ENCODE results near the gene ARL16. TPM values are rescaled to one million over a fixed set of nuclear protein-coding genes. Genes with fewer than 3 reads are reported as not detected.

The ARL16 gene
- total and polyA plus RNA-seq, 4 donors: 7.9 to 24.3 (median 11.3) TPM

- Histone ChIP-seq H3K9ac (ENCODE audit: low read depth in 1 of 2, low read length in 2 of 2) (peak overlapping the region; percentile 48 to 78), H3K4me1 (ENCODE audit: control insufficient read depth in 4 of 4, insufficient read depth in 4 of 4, low read length in 3 of 4) (peaks cover 7 to 41% (median 30%) of the 10 kb centered on the region in 4 donors), H3K27me3 (ENCODE audit: control insufficient read depth in 4 of 4, insufficient read depth in 4 of 4, low read length in 3 of 4) (no peaks in the 10 kb centered on the region), H3K4me3 (ENCODE audit: low read depth in 1 of 3, low read length in 3 of 3) (peak overlapping the region; percentile 56 to 96 (median 89)), H3K36me3 (ENCODE audit: control insufficient read depth in 4 of 4, insufficient read depth in 3 of 4, low read depth in 1 of 4, low read length in 3 of 4) (peaks cover 11 to 40% (median 13%) of the 10 kb centered on the region in 4 donors), H3K9me3 (ENCODE audit: control insufficient read depth in 4 of 4, low read length in 3 of 4) (no peaks in the 10 kb centered on the region), H3K27ac (ENCODE audit: low read depth in 1 of 2, low read length in 2 of 2) (peak overlapping the region; percentile 85 to 95)
- WGBS: 12% methylated on average over 27 of the region's 27 CpGs
- DNase-seq (ENCODE audit: low spot score): no peak
- TF ChIP-seq REST (IDR thresholded peaks at IDR 0.05): no peak
- no peak for TF ChIP-seq NR2F2 (IDR thresholded peaks at IDR 0.05)
- peak; percentile 41 for TF ChIP-seq HNF4G (IDR thresholded peaks at IDR 0.05)
- TF ChIP-seq CTCF (IDR thresholded peaks at IDR 0.05; ENCODE audit: low read depth, low read length, missing input control): no peak
- peak in 1 of 2 donors; percentile 11 for TF ChIP-seq RAD21 (IDR thresholded peaks at IDR 0.05)
- TF ChIP-seq GABPA (IDR thresholded peaks at IDR 0.05 in 1 of 2, conservative IDR thresholded peaks at IDR 0.05 in 1 of 2): peak in 1 of 2 donors; percentile 35
- TF ChIP-seq, protein P1, sequence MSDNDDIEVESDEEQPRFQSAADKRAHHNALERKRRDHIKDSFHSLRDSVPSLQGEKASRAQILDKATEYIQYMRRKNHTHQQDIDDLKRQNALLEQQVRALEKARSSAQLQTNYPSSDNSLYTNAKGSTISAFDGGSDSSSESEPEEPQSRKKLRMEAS (IDR thresholded peaks at IDR 0.05): no peak
- TF ChIP-seq, protein P2, sequence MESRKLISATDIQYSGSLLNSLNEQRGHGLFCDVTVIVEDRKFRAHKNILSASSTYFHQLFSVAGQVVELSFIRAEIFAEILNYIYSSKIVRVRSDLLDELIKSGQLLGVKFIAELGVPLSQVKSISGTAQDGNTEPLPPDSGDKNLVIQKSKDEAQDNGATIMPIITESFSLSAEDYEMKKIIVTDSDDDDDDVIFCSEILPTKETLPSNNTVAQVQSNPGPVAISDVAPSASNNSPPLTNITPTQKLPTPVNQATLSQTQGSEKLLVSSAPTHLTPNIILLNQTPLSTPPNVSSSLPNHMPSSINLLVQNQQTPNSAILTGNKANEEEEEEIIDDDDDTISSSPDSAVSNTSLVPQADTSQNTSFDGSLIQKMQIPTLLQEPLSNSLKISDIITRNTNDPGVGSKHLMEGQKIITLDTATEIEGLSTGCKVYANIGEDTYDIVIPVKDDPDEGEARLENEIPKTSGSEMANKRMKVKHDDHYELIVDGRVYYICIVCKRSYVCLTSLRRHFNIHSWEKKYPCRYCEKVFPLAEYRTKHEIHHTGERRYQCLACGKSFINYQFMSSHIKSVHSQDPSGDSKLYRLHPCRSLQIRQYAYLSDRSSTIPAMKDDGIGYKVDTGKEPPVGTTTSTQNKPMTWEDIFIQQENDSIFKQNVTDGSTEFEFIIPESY (IDR thresholded peaks at IDR 0.05): no peak
- TF ChIP-seq FOXA1 (IDR thresholded peaks at IDR 0.05): no peak
- no peak for TF ChIP-seq TAF1 (conservative IDR thresholded peaks at IDR 0.05)
- no peak for TF ChIP-seq EGR1 (IDR thresholded peaks at IDR 0.05; ENCODE audit: low read depth in 2 of 2)
- TF ChIP-seq RXRA (IDR thresholded peaks at IDR 0.05): peak; percentile 16 to 38
- TF ChIP-seq, protein P3, sequence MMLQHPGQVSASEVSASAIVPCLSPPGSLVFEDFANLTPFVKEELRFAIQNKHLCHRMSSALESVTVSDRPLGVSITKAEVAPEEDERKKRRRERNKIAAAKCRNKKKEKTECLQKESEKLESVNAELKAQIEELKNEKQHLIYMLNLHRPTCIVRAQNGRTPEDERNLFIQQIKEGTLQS (IDR thresholded peaks at IDR 0.05): no peak
- no peak for TF ChIP-seq FOXA2 (IDR thresholded peaks at IDR 0.05)
- TF ChIP-seq HNF4A (conservative IDR thresholded peaks at IDR 0.05): peak; percentile 73 to 76
- no peak for TF ChIP-seq JUND (IDR thresholded peaks at IDR 0.05)
- no peak for TF ChIP-seq YY1 (IDR thresholded peaks at IDR 0.05)
- TF ChIP-seq SP1 (IDR thresholded peaks at IDR 0.05): peak; percentile 50
These were observed 20.4 kb upstream of the ARL16 start for GRCh38 chr17:81703747-81704654.
